OCI-LY1 (cell line): Measurements from ENCODE around the gene IL17RD.
"Not testable (repeated sequence)": the region's sequence is repeated elsewhere in the genome, so short reads cannot be mapped to it uniquely, and the experiment has no call there.

ENCODE experiments used
- H2AFZ ChIP-seq: fragments of 200-600 bp; sonication (generic), shearing (Covaris generic); 2 replicates; pipeline ENCODE4 v1.6.0; 2014; ENCODE audit warnings: antibody characterized with exemption, mild to moderate bottlenecking, low read length
- H3F3A ChIP-seq: fragments of 200-600 bp; sonication (generic), shearing (Covaris generic); 2 replicates; pipeline ENCODE4 v1.6.0; 2014; ENCODE audit warnings: mild to moderate bottlenecking, antibody characterized with exemption, low read length, moderate library complexity; ENCODE audit not compliant: insufficient read depth
- H3K27ac ChIP-seq: fragments of 200-600 bp; sonication (generic); 2 replicates; pipeline ENCODE4 v1.5.1; 2014; ENCODE audit warnings: low read length, mixed run types, mild to moderate bottlenecking, low read depth; ENCODE audit not compliant: poor library complexity, severe bottlenecking
- H3K27me3 ChIP-seq: fragments of 200-600 bp; sonication (generic); 2 replicates; pipeline ENCODE4 v1.6.0; 2014; ENCODE audit warnings: antibody characterized with exemption, mild to moderate bottlenecking, low read length, moderate library complexity; ENCODE audit not compliant: insufficient read depth
- H3K36me3 ChIP-seq: fragments of 200-600 bp; sonication (generic); 2 replicates; pipeline ENCODE4 v1.6.1; 2014; ENCODE audit warnings: mild to moderate bottlenecking, antibody characterized with exemption, low read length, moderate library complexity, mixed read lengths; ENCODE audit not compliant: insufficient read depth
- H3K4me1 ChIP-seq: fragments of 200-600 bp; sonication (generic); 2 replicates; pipeline ENCODE4 v1.5.1; 2014; ENCODE audit warnings: mild to moderate bottlenecking, low read length, moderate library complexity; ENCODE audit not compliant: insufficient read depth, severe bottlenecking
- H3K4me2 ChIP-seq: fragments of 200-600 bp; sonication (generic), shearing (Covaris generic); 2 replicates; pipeline ENCODE4 v1.6.1; 2014; ENCODE audit warnings: low read length
- H3K4me3 ChIP-seq: fragments of 200-600 bp; sonication (generic); 2 replicates; pipeline ENCODE4 v1.5.1; 2014; ENCODE audit warnings: low read length, low read depth, mild to moderate bottlenecking, mixed read lengths; ENCODE audit not compliant: poor library complexity, severe bottlenecking
- H3K79me2 ChIP-seq: fragments of 200-600 bp; shearing (Covaris generic); 2 replicates; pipeline ENCODE4 v1.6.1; 2016; ENCODE audit warnings: mixed run types, low read length, mixed read lengths; ENCODE audit not compliant: insufficient read depth
- H3K9ac ChIP-seq: fragments of 200-600 bp; sonication (generic), shearing (Covaris generic); 2 replicates; pipeline ENCODE4 v1.6.1; 2014; ENCODE audit warnings: mild to moderate bottlenecking, low read length, mixed read lengths
- H3K9me2 ChIP-seq: fragments of 200-600 bp; sonication (generic), shearing (Covaris generic); 2 replicates; pipeline ENCODE4 v1.6.1; 2014; ENCODE audit warnings: low read depth, mild to moderate bottlenecking, low read length, mixed read lengths
- H3K9me3 ChIP-seq: fragments of 200-600 bp; shearing (Covaris generic); 2 replicates; pipeline ENCODE4 v1.6.1; 2014; ENCODE audit warnings: low read length, mixed read lengths
- H4K20me1 ChIP-seq: fragments of 200-600 bp; sonication (generic), shearing (Covaris generic); 2 replicates; pipeline ENCODE4 v1.6.0; 2016; ENCODE audit warnings: mild to moderate bottlenecking, low read length; ENCODE audit not compliant: insufficient read depth
- CTCF ChIP-seq: fragments of 200-600 bp; sonication (generic), shearing (Covaris generic); IDR thresholded peaks from 2 replicates; pipeline ENCODE4 v1.5.1; 2017; ENCODE audit warnings: mild to moderate bottlenecking, antibody characterized with exemption, low read length, moderate library complexity, mixed read lengths
- EZH2 ChIP-seq: fragments of 200-600 bp; sonication (generic), shearing (Covaris generic); IDR thresholded peaks from 2 replicates; pipeline ENCODE4 v1.8.0; 2017; ENCODE audit warnings: borderline replicate concordance, mixed run types, mild to moderate bottlenecking, antibody characterized with exemption, low read length, moderate library complexity, mixed read lengths

Gene IL17RD

GRCh38 chr3:57085211-57085610 lies 79.9 kb downstream of the IL17RD start:
- Histone ChIP-seq H3K4me1 (no peaks in the 10 kb centered on the region), H4K20me1 (no peaks in the 10 kb centered on the region), H3K9me3 (no peaks in the 10 kb centered on the region), H3K79me2 (no peaks in the 10 kb centered on the region), H3K36me3 (no peaks in the 10 kb centered on the region), H3K27ac (no peak overlapping the region), H3K27me3 (no peaks in the 10 kb centered on the region), H3K4me2 (no peak overlapping the region), H2AFZ (no peak overlapping the region), H3K9me2 (no peaks in the 10 kb centered on the region), H3K4me3 (no peak overlapping the region), H3F3A (no peaks in the 10 kb centered on the region), H3K9ac (no peak overlapping the region)
- TF ChIP-seq CTCF (no peak), EZH2 (no peak)

GRCh38 chr3:57083266-57083995 lies 81.7 kb downstream of the IL17RD start:
- H3K9ac ChIP-seq = not testable (repeated sequence)

GRCh38 chr3:57082481-57082880 lies 82.7 kb downstream of the IL17RD start:
- no peak overlapping the region for H3K9ac ChIP-seq
- no peaks in the 10 kb centered on the region for H3K27me3 ChIP-seq
- H3K79me2 ChIP-seq = no peaks in the 10 kb centered on the region
- H3K27ac ChIP-seq = no peak overlapping the region
- TF ChIP-seq CTCF = no peak
- TF ChIP-seq EZH2 = no peak
- H3K4me2 ChIP-seq = no peak overlapping the region
- H2AFZ ChIP-seq = no peak overlapping the region
- H3K4me1 ChIP-seq = peaks cover 20% of the 10 kb centered on the region
- H3K9me2 ChIP-seq = no peaks in the 10 kb centered on the region
- no peaks in the 10 kb centered on the region for H4K20me1 ChIP-seq
- H3F3A ChIP-seq = no peaks in the 10 kb centered on the region
- H3K36me3 ChIP-seq = no peaks in the 10 kb centered on the region
- no peaks in the 10 kb centered on the region for H3K9me3 ChIP-seq
- H3K4me3 ChIP-seq = no peak overlapping the region

More at GRCh38 chr3:57083266-57083995, 81.7 kb downstream of the IL17RD start:
- not testable (repeated sequence) for H2AFZ ChIP-seq, H3K9me2 ChIP-seq, H3K79me2 ChIP-seq, H4K20me1 ChIP-seq, H3F3A ChIP-seq, H3K4me3 ChIP-seq, H3K4me2 ChIP-seq, H3K36me3 ChIP-seq, H3K27me3 ChIP-seq, H3K9me3 ChIP-seq, H3K27ac ChIP-seq
- peaks cover 12% of the 10 kb centered on the region for H3K4me1 ChIP-seq

- H3K9me3 ChIP-seq = no peaks in the 10 kb centered on the region
- no peak overlapping the region for H3K4me3 ChIP-seq
- no peaks in the 10 kb centered on the region for H3F3A ChIP-seq
- H3K4me1 ChIP-seq = peaks cover 23% of the 10 kb centered on the region
- no peaks in the 10 kb centered on the region for H3K27me3 ChIP-seq
- no peaks in the 10 kb centered on the region for H3K36me3 ChIP-seq
- no peak overlapping the region for H3K9ac ChIP-seq
- no peak overlapping the region for H3K4me2 ChIP-seq
- no peaks in the 10 kb centered on the region for H3K9me2 ChIP-seq
- no peak overlapping the region for H3K27ac ChIP-seq
- H3K79me2 ChIP-seq = no peaks in the 10 kb centered on the region
- H2AFZ ChIP-seq = no peak overlapping the region
- no peak for TF ChIP-seq EZH2
- TF ChIP-seq CTCF = no peak
- no peaks in the 10 kb centered on the region for H4K20me1 ChIP-seq
Observed at GRCh38 chr3:57081173-57081572, 84.0 kb downstream of the IL17RD start.
